ENCODE results near the gene NTM.

The NTM gene

DNA sequence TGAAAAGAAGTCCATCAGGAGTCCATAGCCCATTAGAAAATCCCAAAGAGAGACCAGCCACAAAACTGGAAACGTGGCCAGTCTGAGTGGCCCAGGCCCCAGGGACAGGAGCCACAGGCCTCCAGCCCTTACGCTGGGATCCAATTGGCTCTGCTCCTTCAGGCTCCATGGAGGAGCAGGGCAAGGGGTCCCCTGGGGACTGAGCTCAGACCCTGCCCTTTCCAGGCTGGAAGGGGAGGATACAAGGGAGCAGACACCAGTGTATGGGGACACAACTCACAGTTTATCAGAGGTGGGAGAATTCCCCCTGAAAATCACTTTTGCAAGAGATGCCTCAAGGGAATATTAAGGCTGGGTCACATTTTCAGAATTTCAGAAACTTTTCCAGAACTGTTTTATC is 227.5 kb downstream of the NTM start:
- no peak overlapping the region for H3K9ac ChIP-seq (ENCODE audit: low read depth, low read length)
- H3K36me3 ChIP-seq (ENCODE audit: control insufficient read depth, insufficient read depth, low read length), result no peaks in the 10 kb centered on the region
- H3K4me3 ChIP-seq (ENCODE audit: low read depth, low read length), result no peak overlapping the region
- H3K4me1 ChIP-seq (ENCODE audit: control insufficient read depth, insufficient read depth, low read length), result peaks cover 11% of the 10 kb centered on the region
- no peaks in the 10 kb centered on the region for H3K27me3 ChIP-seq (ENCODE audit: control insufficient read depth, insufficient read depth, low read length)
- H3K9me3 ChIP-seq (ENCODE audit: control insufficient read depth, insufficient read depth, low read length), result no peaks in the 10 kb centered on the region

- Histone ChIP-seq H3K4me3 (ENCODE audit: low read depth, low read length) (no peak overlapping the region), H3K36me3 (ENCODE audit: control insufficient read depth, insufficient read depth, low read length) (no peaks in the 10 kb centered on the region), H3K9me3 (ENCODE audit: control insufficient read depth, insufficient read depth, low read length) (no peaks in the 10 kb centered on the region), H3K27me3 (ENCODE audit: control insufficient read depth, insufficient read depth, low read length) (no peaks in the 10 kb centered on the region), H3K9ac (ENCODE audit: low read depth, low read length) (no peak overlapping the region), H3K4me1 (ENCODE audit: control insufficient read depth, insufficient read depth, low read length) (peaks cover 8% of the 10 kb centered on the region)
Measured at GRCh38 chr11:131598305-131598704, 227.9 kb downstream of the NTM start.

DNA sequence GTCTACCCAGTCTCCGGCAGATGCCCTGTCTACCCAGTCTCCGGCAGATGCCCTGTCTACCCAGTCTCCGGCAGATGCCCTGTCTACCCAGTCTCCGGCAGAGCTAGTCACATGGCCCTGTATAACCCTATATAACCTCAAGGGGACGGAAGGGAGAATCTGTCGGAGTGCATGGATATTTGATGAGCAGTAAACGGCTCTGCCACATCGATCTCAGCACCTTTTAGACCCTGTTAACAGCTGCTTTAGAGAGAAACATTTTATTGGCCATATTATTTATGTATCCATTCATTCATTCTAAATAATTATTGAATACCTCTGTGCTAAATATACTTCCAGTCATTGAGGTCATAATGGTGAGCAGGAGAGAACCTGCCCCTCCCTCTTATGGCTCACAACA is 228.9 kb downstream of the NTM start:
- peaks cover 8% of the 10 kb centered on the region for H3K4me1 ChIP-seq (ENCODE audit: control insufficient read depth, insufficient read depth, low read length)
- H3K9ac ChIP-seq (ENCODE audit: low read depth, low read length), result no peak overlapping the region
- no peak overlapping the region for H3K4me3 ChIP-seq (ENCODE audit: low read depth, low read length)
- no peaks in the 10 kb centered on the region for H3K36me3 ChIP-seq (ENCODE audit: control insufficient read depth, insufficient read depth, low read length)
- H3K27me3 ChIP-seq (ENCODE audit: control insufficient read depth, insufficient read depth, low read length), result no peaks in the 10 kb centered on the region
- no peaks in the 10 kb centered on the region for H3K9me3 ChIP-seq (ENCODE audit: control insufficient read depth, insufficient read depth, low read length)

DNA sequence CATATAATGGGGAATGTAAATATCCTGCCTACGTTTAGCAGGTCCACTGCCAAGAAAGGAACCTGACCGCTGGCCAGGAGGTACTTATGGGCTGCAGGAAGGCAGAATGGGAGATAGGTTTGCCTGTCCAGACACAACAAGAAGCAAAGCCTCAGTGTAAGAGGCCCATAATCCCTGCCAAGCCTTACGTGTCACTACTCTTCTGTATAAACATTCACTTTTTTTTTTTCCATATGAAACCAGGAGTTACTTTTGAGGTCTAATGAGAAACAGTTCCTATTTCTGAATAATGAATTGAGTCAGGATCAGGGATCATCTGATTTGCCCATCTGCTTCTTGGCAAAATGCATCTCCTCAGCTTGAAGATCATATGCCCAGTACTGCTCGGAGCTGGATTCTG is 230.2 kb downstream of the NTM start:
- H3K4me3 ChIP-seq (ENCODE audit: low read depth, low read length), result no peak overlapping the region
- peaks cover 3% of the 10 kb centered on the region for H3K4me1 ChIP-seq (ENCODE audit: control insufficient read depth, insufficient read depth, low read length)
- no peak overlapping the region for H3K9ac ChIP-seq (ENCODE audit: low read depth, low read length)
- H3K27me3 ChIP-seq (ENCODE audit: control insufficient read depth, insufficient read depth, low read length), result no peaks in the 10 kb centered on the region
- H3K9me3 ChIP-seq (ENCODE audit: control insufficient read depth, insufficient read depth, low read length), result no peaks in the 10 kb centered on the region
- H3K36me3 ChIP-seq (ENCODE audit: control insufficient read depth, insufficient read depth, low read length), result no peaks in the 10 kb centered on the region

GRCh38 chr11:131601586-131601985 is 231.2 kb downstream of the NTM start:
- H3K9me3 ChIP-seq (ENCODE audit: control insufficient read depth, insufficient read depth, low read length), result no peaks in the 10 kb centered on the region

DNA sequence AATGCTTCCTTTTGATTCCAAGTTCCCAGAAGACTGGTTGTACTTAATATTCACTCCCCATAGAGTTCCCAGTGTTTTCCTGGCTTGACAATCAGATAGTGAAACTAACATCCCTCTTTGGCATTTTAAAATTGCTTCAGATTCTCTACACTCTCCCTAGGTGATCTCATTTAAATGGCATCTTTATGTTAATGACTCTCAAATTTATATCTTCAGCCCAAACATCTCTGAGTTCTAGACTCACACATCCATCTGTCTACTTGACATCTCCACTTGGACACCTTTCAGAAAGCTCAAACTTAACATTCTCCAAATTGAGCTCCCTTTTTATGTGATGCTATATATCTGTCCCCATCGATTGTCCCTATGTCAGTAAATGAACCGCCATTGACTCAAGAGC is 232.0 kb downstream of the NTM start:
- Histone ChIP-seq H3K36me3 (ENCODE audit: control insufficient read depth, insufficient read depth, low read length) (no peaks in the 10 kb centered on the region), H3K9ac (ENCODE audit: low read depth, low read length) (no peak overlapping the region), H3K27me3 (ENCODE audit: control insufficient read depth, insufficient read depth, low read length) (no peaks in the 10 kb centered on the region), H3K4me1 (ENCODE audit: control insufficient read depth, insufficient read depth, low read length) (peaks cover 3% of the 10 kb centered on the region), H3K4me3 (ENCODE audit: low read depth, low read length) (no peak overlapping the region), H3K9me3 (ENCODE audit: control insufficient read depth, insufficient read depth, low read length) (no peaks in the 10 kb centered on the region)

More at GRCh38 chr11:131601586-131601985, 231.2 kb downstream of the NTM start:
- Histone ChIP-seq H3K4me1 (ENCODE audit: control insufficient read depth, insufficient read depth, low read length) (peaks cover 3% of the 10 kb centered on the region), H3K36me3 (ENCODE audit: control insufficient read depth, insufficient read depth, low read length) (no peaks in the 10 kb centered on the region), H3K27me3 (ENCODE audit: control insufficient read depth, insufficient read depth, low read length) (no peaks in the 10 kb centered on the region), H3K9ac (ENCODE audit: low read depth, low read length) (no peak overlapping the region), H3K4me3 (ENCODE audit: low read depth, low read length) (no peak overlapping the region)

- no peak overlapping the region for H3K4me3 ChIP-seq (ENCODE audit: low read depth, low read length)
- peaks cover 3% of the 10 kb centered on the region for H3K27me3 ChIP-seq (ENCODE audit: control insufficient read depth, insufficient read depth, low read length)
- H3K36me3 ChIP-seq (ENCODE audit: control insufficient read depth, insufficient read depth, low read length), result no peaks in the 10 kb centered on the region
- H3K9me3 ChIP-seq (ENCODE audit: control insufficient read depth, insufficient read depth, low read length), result no peaks in the 10 kb centered on the region
- peaks cover 5% of the 10 kb centered on the region for H3K4me1 ChIP-seq (ENCODE audit: control insufficient read depth, insufficient read depth, low read length)
- no peak overlapping the region for H3K9ac ChIP-seq (ENCODE audit: low read depth, low read length)
Measured at GRCh38 chr11:131606811-131607335, 236.5 kb downstream of the NTM start.

- no peak overlapping the region for H3K9ac ChIP-seq (ENCODE audit: low read depth, low read length)
- H3K4me1 ChIP-seq (ENCODE audit: control insufficient read depth, insufficient read depth, low read length), result peaks cover 5% of the 10 kb centered on the region
- no peak overlapping the region for H3K4me3 ChIP-seq (ENCODE audit: low read depth, low read length)
- peaks cover 3% of the 10 kb centered on the region for H3K27me3 ChIP-seq (ENCODE audit: control insufficient read depth, insufficient read depth, low read length)
- H3K36me3 ChIP-seq (ENCODE audit: control insufficient read depth, insufficient read depth, low read length), result no peaks in the 10 kb centered on the region
- no peaks in the 10 kb centered on the region for H3K9me3 ChIP-seq (ENCODE audit: control insufficient read depth, insufficient read depth, low read length)
Measured at GRCh38 chr11:131609337-131609736, 238.9 kb downstream of the NTM start.

GRCh38 chr11:131609921-131610320 is 239.5 kb downstream of the NTM start:
- Histone ChIP-seq H3K36me3 (ENCODE audit: control insufficient read depth, insufficient read depth, low read length) (no peaks in the 10 kb centered on the region), H3K27me3 (ENCODE audit: control insufficient read depth, insufficient read depth, low read length) (peaks cover 3% of the 10 kb centered on the region), H3K4me1 (ENCODE audit: control insufficient read depth, insufficient read depth, low read length) (peaks cover 5% of the 10 kb centered on the region), H3K9ac (ENCODE audit: low read depth, low read length) (no peak overlapping the region), H3K4me3 (ENCODE audit: low read depth, low read length) (no peak overlapping the region), H3K9me3 (ENCODE audit: control insufficient read depth, insufficient read depth, low read length) (no peaks in the 10 kb centered on the region)

GRCh38 chr11:131611322-131611721 is 240.9 kb downstream of the NTM start:
- no peaks in the 10 kb centered on the region for H3K9me3 ChIP-seq (ENCODE audit: control insufficient read depth, insufficient read depth, low read length)
- H3K9ac ChIP-seq (ENCODE audit: low read depth, low read length), result no peak overlapping the region
- no peak overlapping the region for H3K4me3 ChIP-seq (ENCODE audit: low read depth, low read length)
- peaks cover 3% of the 10 kb centered on the region for H3K27me3 ChIP-seq (ENCODE audit: control insufficient read depth, insufficient read depth, low read length)
- no peaks in the 10 kb centered on the region for H3K36me3 ChIP-seq (ENCODE audit: control insufficient read depth, insufficient read depth, low read length)
- peaks cover 5% of the 10 kb centered on the region for H3K4me1 ChIP-seq (ENCODE audit: control insufficient read depth, insufficient read depth, low read length)

DNA sequence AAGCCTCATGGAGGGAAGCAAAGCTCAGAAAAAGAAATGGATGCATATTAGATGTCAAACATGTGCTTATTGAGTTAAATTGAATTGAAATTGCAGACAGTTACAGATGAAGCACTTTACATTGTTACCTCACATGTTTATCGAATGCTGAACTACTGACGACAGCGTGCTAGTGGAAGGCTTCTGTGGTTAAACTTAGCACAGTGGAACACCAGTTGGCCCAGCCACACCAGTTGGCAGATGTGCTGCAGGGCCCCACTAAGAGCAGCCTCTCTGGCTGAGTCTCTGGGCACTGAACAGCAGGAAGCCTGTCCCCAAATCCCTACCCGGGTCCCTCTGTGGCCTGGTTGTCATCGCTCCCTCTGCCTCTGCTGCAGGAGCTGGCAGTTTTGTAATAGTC is 242.1 kb downstream of the NTM start:
- Histone ChIP-seq H3K9me3 (ENCODE audit: control insufficient read depth, insufficient read depth, low read length) (no peaks in the 10 kb centered on the region), H3K4me1 (ENCODE audit: control insufficient read depth, insufficient read depth, low read length) (peaks cover 5% of the 10 kb centered on the region), H3K27me3 (ENCODE audit: control insufficient read depth, insufficient read depth, low read length) (peaks cover 3% of the 10 kb centered on the region), H3K9ac (ENCODE audit: low read depth, low read length) (no peak overlapping the region), H3K4me3 (ENCODE audit: low read depth, low read length) (no peak overlapping the region), H3K36me3 (ENCODE audit: control insufficient read depth, insufficient read depth, low read length) (no peaks in the 10 kb centered on the region)

DNA sequence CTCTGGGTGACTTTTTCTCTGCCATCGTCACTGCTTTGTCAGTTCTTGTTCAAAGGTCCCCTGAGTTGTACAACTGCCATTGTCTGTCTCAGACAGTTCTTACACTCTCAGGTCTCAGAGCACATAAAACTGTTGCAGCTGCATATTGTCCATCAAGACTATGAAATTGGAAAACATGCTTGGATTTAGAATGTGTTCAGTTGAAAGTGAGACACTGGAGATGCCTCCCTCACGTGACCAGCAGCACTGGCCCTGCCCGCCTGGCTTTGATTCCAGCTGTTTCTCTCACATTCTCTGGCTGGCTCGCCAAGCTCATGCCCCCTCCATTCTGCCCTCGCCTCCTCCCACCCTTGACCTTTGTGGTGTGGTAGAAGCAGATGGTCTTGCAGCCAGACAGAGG is 244.2 kb downstream of the NTM start:
- H3K27me3 ChIP-seq (ENCODE audit: control insufficient read depth, insufficient read depth, low read length), result peaks cover 3% of the 10 kb centered on the region
- H3K9ac ChIP-seq (ENCODE audit: low read depth, low read length), result no peak overlapping the region
- no peaks in the 10 kb centered on the region for H3K9me3 ChIP-seq (ENCODE audit: control insufficient read depth, insufficient read depth, low read length)
- H3K4me1 ChIP-seq (ENCODE audit: control insufficient read depth, insufficient read depth, low read length), result peaks cover 4% of the 10 kb centered on the region
- H3K4me3 ChIP-seq (ENCODE audit: low read depth, low read length), result no peak overlapping the region
- H3K36me3 ChIP-seq (ENCODE audit: control insufficient read depth, insufficient read depth, low read length), result no peaks in the 10 kb centered on the region
